ENCODE data around the gene PTPRR.

- TF ChIP-seq ZNF384 (IDR thresholded peaks at IDR 0.05), result no peak
- no peak for TF ChIP-seq SP1 (IDR thresholded peaks at IDR 0.05)
- TF ChIP-seq, protein P1, sequence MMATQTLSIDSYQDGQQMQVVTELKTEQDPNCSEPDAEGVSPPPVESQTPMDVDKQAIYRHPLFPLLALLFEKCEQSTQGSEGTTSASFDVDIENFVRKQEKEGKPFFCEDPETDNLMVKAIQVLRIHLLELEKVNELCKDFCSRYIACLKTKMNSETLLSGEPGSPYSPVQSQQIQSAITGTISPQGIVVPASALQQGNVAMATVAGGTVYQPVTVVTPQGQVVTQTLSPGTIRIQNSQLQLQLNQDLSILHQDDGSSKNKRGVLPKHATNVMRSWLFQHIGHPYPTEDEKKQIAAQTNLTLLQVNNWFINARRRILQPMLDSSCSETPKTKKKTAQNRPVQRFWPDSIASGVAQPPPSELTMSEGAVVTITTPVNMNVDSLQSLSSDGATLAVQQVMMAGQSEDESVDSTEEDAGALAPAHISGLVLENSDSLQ (IDR thresholded peaks at IDR 0.05), result no peak
- no peak for TF ChIP-seq FOXM1 (IDR thresholded peaks at IDR 0.05; ENCODE audit: borderline replicate concordance)
- TF ChIP-seq FOXA1 (IDR thresholded peaks at IDR 0.05), result no peak
- no peak for TF ChIP-seq BHLHE40 (IDR thresholded peaks at IDR 0.05; ENCODE audit: borderline replicate concordance)
- TF ChIP-seq ARNT (IDR thresholded peaks at IDR 0.05), result no peak
- TF ChIP-seq SUZ12 (IDR thresholded peaks at IDR 0.05), result no peak
Observed at GRCh38 chr12:70876952-70877351, 43.6 kb downstream of the PTPRR start.

Data from HEK293T (cell line).